GM18951 (cell line): ENCODE data around the gene CAPN14.
"Not testable (repeated sequence)": the region's sequence is repeated elsewhere in the genome, so short reads cannot be mapped to it uniquely, and the experiment has no call there.

Source experiments
- POLR2A ChIP-seq: IDR thresholded peaks from 4 replicates; pipeline ENCODE4 v1.6.1; 2011; ENCODE audit warnings: mild to moderate bottlenecking; ENCODE audit not compliant: insufficient read length, insufficient read depth; ENCODE audit errors: extremely low read depth
- in situ Hi-C: fragments of 300-500 bp; cut with MboI; formaldehyde crosslinking; loops from one replicate; pipeline ENCODE4 v1.12.0; 2022; ENCODE audit warnings: low sequenced_read_pairs, mixed read lengths, inconsistent platforms; ENCODE audit not compliant: unreplicated experiment

CAPN14 gene

GRCh38 chr2:31190188-31190587 is 27.1 kb downstream of the CAPN14 start:
- TF ChIP-seq POLR2A, result no peak
- in situ Hi-C loops, result no loop called here

DNA sequence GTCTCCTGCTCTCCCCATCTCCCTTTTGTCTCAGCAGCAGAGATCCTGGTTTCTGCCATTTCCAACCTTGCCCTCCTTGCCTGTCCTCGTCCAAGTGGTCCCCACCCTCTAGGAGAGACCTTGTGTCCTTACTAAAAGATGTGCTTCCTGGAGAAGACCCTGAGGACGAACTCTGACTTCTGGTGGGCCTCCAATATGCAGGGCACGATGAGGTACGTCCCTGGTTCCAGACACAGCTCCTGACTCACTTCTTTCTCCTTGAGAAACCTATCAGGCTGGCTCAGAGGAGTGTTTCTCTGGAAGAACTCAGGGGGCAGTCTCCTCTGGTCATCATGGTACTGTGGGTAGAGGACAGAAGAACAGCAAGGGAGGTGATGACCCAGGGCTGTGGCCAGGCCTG is 28.2 kb downstream of the CAPN14 start:
- no peak for TF ChIP-seq POLR2A
- in situ Hi-C loops, result no loop called here

DNA sequence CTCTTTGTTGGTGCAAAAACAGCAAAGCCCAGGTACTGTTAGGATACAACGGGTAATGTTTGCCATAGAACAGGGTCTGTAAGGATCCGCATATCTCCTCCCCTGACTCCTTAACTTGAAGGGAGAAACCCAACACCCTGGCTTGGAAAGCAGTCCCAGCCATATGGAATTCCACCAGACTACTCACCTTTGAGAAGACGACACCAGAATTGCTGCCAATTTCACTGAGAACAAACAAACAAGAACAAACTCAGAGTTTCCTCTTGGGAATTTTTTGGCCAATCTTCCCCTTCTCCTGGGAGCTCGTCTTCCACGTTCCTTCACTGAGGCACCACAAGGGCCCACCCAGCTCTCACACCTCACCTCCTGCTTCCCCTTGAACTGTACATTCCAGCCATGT is 29.2 kb downstream of the CAPN14 start:
- in situ Hi-C loops, result no loop called here
- TF ChIP-seq POLR2A, result no peak

DNA sequence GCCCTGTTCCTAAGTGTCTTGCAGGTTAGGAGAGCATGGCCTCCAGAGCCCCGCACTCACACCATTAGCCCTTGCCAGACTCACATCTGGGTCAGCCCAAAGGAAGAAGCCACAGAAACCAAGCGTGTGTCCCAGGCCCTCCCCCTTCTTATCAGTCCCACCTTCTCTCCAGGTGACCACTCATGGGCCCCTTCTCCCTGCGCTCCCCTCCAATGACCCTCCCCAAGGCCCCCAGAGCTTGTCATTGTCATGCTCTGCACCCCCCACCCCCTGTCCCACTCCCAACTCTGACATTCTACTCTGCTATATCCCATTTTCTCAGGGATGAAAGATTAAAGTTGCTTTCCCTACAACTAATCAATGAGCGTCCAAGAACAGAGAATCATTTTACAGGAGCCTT is 30.1 kb downstream of the CAPN14 start:
- in situ Hi-C loops, result no loop called here
- no peak for TF ChIP-seq POLR2A

- in situ Hi-C loops, result not testable (repeated sequence)
Observed at GRCh38 chr2:31183973-31184372, 33.3 kb downstream of the CAPN14 start.

DNA sequence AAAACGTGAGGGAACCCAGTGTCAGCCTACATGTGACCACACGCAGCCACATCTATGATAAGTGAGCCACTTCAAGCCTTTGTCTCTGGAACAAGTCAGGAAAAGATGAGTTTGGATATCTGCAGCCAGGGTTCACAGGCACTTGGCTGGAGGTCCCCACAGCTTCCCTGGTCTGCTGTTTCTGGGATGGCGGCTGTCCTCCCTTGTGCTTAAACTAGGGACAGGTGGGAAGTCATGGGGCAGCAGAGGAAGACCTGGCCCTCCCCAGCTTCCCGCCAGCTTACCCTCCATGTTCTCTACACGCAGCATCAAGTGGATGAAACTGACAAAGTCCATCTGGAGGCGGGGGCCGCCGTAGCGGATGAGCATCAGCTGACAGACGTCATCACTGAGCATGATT is 40.6 kb downstream of the CAPN14 start:
- in situ Hi-C loops, result no loop called here
- no peak for TF ChIP-seq POLR2A

DNA sequence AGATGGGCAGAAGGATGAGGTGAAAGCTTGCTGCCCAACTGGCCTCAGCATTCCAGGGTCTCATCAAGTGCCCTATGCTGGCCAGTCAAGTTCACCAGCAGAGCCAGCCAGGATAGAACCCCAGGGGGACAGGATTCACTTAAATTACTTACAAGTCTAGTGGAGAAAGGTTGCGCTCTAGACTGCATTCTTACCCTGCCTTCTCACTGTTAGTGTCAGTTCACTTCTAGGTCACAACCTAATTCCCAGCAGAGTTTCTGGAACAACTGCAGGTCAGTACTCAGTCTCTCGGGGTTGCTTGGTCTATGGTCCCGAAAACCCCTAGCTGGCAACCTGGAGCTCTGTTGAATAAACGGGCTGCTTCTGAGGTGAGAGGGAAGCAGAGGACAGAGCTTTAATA is 46.2 kb downstream of the CAPN14 start:
- in situ Hi-C loops, result loop anchor here (25.0 kb wide), 1 partner anchor 459 kb away; no protein-coding TSS in a partner anchor

DNA sequence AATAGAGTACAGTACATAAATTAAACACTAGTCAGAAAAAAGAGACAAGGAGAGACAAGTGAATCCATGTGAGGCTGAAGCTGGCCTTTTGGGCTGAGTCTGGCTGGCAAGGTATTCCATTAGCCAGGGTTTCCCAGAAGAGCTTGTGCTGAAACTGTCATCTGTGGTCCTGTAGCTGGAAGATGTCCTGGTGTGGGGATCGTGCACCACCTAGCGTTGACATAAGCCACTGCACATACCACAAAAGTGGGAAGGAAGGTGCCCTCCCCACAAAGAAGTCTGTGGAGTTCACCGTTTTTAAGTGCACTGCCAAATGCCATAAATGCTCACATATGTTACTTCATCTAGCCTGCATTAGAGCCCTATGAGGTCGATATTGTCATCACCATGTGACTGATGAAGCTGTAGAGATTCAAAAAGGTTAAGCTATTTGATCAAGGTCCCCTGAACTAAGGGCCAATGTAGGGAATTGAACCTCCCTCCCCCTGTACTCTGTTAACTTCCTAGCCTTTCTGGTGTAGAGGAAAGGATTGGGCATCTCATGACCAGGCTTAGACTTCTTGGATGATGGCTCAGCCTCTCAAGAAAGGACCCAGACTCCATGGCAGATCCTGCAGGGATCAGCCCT is 47.1 kb downstream of the CAPN14 start:
- TF ChIP-seq POLR2A, result no peak
- in situ Hi-C loops, result loop anchor here (25.0 kb wide), 1 partner anchor 458 kb away; no protein-coding TSS in a partner anchor

More for the DNA sequence above, 46.2 kb downstream of the CAPN14 start:
- TF ChIP-seq POLR2A, result no peak

- no peak for TF ChIP-seq POLR2A
- in situ Hi-C loops, result loop anchor here (25.0 kb wide), 1 partner anchor 456 kb away; no protein-coding TSS in a partner anchor
Observed at GRCh38 chr2:31168291-31168690, 49.0 kb downstream of the CAPN14 start.

DNA sequence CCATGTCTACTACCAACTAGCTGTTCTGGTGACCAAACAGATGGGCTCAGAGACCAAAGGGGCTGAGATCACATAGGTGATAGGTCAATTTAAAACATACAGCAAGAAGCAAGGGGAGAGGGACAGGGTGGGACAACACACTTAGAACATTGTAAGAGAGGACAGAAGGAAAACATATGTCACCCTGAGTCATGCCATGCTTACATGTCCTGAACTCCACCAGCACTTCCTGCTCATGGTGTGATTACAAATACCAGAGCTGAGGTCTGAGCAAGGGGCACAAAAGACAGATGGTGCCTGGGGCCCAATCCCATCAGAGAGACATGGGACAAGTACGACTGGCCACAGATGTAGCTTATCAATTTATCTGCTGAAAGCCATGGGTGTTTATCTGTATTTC is 50.4 kb downstream of the CAPN14 start:
- no peak for TF ChIP-seq POLR2A
- in situ Hi-C loops, result loop anchor here (25.0 kb wide), 1 partner anchor 455 kb away; no protein-coding TSS in a partner anchor

GRCh38 chr2:31163011-31163539 is 54.2 kb downstream of the CAPN14 start:
- TF ChIP-seq POLR2A, result no peak
- in situ Hi-C loops, result loop anchor here (25.0 kb wide), 1 partner anchor 451 kb away; no protein-coding TSS in a partner anchor

GRCh38 chr2:31161637-31162036 is 55.7 kb downstream of the CAPN14 start:
- in situ Hi-C loops, result loop anchor here (25.0 kb wide), 1 partner anchor 449 kb away; no protein-coding TSS in a partner anchor

DNA sequence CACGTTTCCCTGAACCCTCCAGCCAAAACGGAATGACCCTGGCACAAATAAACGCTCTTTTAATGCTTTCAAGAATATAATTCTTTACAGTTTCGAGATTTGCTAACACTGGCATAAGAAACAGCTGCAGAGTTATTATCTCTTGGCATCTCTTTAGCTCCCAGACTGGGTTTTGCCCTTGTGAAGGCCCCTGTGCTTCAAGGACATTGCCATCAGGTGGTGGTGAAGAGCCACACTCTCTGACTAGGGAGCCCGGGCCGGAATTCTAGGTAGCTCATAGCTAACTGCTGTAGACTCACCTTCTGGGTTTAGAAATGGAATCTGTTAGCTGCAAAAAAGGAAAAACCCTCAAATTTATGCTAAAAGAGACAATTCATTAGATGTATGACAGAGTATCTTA is 65.8 kb downstream of the CAPN14 start:
- TF ChIP-seq POLR2A, result no peak
- in situ Hi-C loops, result loop anchor here (25.0 kb wide), 1 partner anchor 439 kb away; no protein-coding TSS in a partner anchor

More at GRCh38 chr2:31161637-31162036, 55.7 kb downstream of the CAPN14 start:
- TF ChIP-seq POLR2A, result no peak

DNA sequence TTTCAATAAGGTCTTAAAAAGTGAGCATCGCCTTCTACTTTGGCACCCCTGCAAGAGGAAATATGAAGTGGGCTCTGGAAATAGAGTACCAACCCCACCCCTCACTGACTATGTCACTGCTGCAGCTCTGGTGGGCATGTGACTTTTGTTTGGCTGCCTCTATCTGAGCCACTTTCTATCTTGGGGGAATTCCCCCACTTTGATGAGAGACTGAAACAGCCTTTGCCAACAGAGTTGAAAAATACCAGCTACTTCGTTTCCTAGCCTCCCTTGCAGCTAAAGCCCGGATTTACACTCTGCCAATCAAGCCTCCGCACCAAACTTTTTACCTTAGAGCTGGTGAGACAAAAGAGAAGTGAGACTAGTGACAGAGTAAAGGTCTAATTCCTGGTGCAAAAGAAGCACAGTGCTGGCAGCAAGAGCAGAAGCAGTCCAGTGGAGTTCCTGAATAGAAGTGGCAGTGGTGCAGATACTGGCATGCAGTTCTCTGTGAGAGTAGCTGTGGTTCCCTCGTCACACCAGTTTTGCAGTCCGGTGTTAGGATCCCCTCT is 67.1 kb downstream of the CAPN14 start:
- in situ Hi-C loops, result loop anchor here (25.0 kb wide), 1 partner anchor 438 kb away; no protein-coding TSS in a partner anchor
- no peak for TF ChIP-seq POLR2A
